ENCODE data around the gene MMS22L.

DNA sequence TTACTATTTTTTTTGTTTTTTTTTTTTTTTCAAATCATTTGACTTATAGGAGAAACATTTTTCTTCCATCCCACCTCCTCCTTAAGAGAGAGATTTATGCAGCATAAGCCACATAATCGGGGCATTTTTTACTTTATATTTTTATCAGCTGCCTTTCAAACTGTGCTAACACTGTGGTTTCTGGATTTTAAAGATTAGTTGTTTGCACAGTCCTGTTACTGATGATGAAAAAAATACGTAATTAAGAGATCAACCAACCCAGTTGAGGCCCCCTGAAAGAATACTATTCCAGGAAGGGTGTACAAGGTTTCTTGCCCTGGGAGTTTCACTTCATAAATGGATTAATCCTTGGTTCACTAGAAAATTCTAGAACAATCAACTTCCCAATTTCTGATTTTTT is 68.3 kb downstream of the MMS22L start:
- TF ChIP-seq EZH2 (IDR thresholded peaks at IDR 0.05) (no peak), POLR2AphosphoS5 (IDR thresholded peaks at IDR 0.05; ENCODE audit: borderline replicate concordance, low read depth, low read length) (no peak), FOXP2 (optimal IDR thresholded peaks at IDR 0.05; ENCODE audit: control extremely low read depth, extremely low read length, insufficient read depth) (no peak)
